ENCODE data around the gene PID1.

The PID1 gene, protein sequence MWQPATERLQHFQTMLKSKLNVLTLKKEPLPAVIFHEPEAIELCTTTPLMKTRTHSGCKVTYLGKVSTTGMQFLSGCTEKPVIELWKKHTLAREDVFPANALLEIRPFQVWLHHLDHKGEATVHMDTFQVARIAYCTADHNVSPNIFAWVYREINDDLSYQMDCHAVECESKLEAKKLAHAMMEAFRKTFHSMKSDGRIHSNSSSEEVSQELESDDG

GRCh38 chr2:229270551-229271410, at the start of gene PID1:
TSS of gene PID1 (minus strand) at chr2:229271287. CDS start at chr2:229271043, 244 bp downstream.
- no peak for DNase-seq

GRCh38 chr2:229319558-229319957, 48.5 kb upstream of the PID1 start:
- DNase-seq: no peak

DNA sequence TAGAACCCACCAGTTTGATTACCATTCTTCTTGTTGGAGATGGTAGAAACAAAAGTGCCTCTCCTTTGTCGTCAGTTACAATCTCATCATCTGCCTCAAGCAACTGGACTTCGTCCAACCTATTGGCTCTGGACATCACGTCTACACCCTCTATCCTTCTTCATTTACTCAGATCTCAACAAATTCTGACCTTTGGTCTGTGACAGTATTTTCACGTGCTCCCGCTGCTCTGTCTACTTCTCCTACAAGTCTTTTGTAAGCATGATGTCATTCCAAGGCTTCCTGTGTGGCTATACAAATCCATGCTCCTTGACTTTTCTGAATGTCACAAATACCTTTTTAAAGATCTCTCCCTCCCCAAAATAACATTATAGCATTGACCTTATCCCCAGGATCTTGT, 43.0 kb upstream of the PID1 start:
- no peak for DNase-seq

GRCh38 chr2:229313591-229313990, 42.5 kb upstream of the PID1 start:
- DNase-seq: no peak

GRCh38 chr2:229301237-229301636, 30.1 kb upstream of the PID1 start:
- no peak for DNase-seq

GRCh38 chr2:229300790-229301189, 29.7 kb upstream of the PID1 start:
- DNase-seq: no peak

- no peak for DNase-seq
Measured at GRCh38 chr2:229300371-229300770, 29.3 kb upstream of the PID1 start.

DNA sequence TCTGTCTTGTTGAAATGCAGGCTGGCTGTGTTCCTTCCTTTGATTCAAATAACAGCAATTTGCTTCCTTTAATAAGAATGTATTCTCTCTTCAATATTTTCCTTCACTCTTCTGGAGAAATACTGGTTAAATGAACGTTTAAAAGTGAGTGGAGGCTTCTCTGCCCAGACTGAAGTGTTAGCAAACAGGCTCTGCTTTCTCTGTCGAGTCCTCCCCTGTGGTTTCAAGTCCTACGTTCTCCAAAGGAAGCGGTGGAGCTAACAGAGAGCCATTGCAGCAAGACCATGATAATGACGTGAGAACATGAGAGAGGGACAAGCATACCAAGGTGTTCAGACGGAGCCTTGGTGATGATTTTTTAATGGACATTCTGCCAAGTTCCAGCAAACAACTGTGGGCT, 26.2 kb upstream of the PID1 start:
- DNase-seq: no peak

DNA sequence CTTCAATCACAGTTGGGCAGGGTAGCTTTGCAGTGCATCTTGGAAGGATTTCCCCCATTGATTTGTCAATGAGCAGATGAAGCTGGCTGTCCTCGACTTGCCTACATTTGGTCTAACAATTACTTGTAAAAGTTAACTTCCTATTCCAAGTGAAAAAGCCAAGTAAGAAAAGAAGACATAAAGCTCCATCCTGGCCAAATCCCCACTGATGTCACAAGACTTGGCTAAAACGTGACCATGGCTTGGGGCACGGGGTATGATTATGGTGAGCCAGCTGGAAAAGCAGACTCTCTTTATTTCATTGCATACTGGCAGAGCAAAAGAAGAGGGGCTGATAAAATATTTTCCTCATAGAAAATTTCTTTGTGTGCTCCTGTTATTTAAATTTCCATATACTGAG, 25.4 kb upstream of the PID1 start:
- no peak for DNase-seq

DNA sequence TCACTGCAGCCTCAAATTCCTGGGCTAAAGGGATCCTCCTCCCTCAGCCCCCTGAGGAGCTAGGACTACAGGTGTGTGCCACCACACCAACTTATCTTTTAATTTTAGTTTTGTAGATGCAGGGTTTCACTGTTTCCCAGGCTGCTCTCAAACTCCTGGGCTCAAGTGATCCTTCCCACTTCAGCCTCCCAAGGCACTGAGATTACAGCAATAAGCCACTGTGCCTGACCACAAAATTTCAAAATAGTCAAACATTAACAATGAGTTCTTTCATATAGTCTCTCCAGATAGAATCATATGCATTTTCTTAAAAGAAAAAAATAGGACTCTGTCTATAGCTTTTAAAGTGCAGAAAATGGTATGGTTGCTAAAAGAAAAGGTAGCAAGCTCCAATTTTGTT, 24.9 kb upstream of the PID1 start:
- no peak for DNase-seq

- DNase-seq: no peak
Measured at GRCh38 chr2:229287823-229288222, 16.7 kb upstream of the PID1 start.

DNA sequence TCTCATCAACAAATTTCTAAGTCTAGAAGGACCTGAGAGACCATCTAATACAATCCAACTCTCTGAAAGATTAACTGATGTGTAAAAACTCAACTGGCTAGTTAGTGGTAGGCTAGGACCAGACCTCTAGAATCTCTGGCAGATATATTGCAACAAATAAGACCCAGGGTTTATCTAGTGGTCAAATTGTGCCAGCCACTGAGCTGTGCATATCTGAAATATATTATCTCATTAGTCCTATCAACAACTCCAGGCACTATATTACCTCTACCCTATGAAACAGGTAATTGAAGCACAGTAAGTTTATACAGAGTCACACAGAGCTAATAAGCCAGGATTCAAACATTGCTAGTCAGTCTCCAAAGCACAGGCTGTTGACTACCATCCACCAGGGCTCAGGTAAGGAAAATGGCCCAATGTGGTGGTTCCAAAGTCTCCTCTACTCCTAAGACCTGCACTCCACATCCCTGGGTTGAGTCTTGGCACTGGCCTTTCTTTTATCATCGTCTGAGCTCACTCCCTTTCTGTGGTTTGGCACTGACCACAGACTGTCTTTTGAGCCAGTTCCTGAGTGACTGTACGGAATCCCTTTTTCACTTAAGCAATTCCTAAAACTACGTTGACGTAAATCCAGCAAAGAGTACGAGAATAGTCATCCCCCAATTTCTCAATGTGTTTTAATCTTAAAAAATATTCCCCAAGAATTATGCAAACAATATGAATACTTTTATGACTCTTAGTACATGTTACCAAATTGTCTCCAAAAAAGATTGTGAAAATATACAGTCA, 11.9 kb upstream of the PID1 start:
- no peak for DNase-seq

DNA sequence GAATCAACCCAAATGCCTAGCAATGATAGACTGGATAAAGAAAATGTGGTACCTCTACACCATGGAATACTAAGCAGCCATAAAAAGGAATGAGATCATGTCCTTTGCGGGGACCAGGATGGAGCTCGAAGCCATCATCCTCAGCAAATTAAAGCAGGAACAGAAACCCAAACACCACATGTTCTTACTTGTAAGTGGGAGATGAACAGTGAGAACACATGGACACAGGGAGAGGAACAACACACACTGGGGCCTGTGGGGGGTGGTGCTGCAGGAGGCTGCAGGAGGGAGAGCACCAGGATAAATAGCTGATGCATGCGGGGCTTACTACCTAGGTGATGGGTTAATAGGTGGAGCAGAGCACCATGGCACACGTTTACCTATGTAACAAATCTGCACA, 8.4 kb upstream of the PID1 start:
- DNase-seq: no peak

DNA sequence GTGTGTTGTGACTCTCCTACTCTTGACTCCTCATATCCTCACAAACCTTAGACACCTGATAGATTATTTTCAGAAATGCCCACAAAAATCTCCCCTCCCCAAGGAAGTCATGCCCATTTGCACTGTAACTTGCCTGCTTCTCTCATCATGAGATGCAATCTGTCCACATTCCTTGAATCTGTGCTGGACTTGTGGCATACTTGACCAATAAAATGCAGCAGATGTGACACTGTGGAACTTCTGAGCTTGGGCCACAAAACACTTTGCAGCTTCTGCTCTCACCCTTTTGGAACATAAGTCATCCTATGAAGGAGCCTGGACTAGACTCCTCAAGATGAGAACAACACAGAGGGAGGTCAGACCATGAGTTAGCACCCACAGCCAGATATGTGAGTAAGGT, 4.4 kb upstream of the PID1 start:
- no peak for DNase-seq

DNA sequence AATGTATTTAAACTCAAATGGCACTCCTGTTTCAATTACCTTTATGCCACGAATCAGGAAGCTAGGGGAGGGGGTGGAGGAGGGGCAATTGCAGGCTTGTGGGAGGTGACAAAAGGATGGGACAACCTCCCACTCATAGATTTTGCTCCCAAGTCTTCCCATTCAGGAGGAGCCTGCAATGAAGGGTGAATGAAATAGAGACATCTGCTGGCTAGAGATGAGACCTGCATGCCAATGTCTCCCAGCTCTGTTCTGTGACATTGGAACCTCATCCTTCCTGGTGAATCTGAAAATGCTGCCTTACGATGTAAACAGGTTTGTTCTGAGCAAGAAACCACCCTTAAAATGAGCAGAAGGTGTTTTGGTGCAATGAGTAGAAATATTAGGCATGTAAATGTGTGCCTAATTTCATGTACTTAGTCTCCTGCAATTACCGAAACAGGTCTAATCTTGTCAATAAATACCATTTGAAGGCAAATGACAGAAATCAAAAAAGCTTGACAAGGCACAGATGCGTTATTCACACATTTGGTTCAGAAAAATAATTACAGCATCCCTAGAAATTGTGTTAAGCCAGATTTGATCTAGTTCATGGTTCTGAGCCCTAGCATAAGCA, 2.7 kb upstream of the PID1 start:
- DNase-seq: peak; percentile 16

- no peak for DNase-seq
Measured at GRCh38 chr2:229273006-229273722, 2.1 kb upstream of the PID1 start.

DNA sequence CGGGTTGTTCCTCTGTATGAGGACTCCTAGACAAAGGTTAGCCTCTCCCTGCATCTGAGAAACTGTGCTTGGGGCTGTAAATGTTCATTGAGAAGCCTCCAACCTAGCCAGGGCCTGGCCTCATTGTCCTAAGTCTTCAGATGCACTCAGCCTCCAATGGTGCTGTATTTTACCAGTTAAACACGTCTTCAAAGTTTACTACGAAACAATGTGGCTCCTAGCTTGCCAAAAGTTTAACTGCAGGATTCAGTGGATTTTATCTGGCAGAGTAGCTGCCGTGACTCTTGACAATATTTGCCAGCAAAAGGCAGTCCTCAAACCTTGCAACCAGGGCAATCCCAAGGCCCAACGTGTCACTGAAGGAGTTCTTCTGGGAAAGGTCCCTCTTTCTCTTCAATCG, 1.1 kb downstream of the PID1 start:
- no peak for DNase-seq

DNA sequence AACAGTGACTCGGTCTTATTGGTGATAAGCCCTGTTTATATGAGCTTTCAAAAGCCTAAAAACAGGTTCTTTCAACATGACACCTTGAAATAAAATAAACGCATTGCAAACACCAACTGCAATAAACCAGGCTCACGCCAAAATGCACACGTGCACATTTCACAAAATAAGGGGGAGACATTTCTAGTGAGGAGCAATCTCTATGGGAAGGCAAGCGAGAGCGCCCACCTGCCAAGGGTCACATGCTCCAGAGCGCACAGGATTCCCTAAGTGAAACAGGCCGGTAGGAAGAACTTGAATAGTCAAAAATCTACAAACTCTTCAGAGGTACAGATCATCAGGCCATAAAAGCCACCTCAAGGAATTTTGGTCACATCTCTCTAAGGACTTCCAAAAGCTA, 1.9 kb downstream of the PID1 start:
- DNase-seq: no peak

DNA sequence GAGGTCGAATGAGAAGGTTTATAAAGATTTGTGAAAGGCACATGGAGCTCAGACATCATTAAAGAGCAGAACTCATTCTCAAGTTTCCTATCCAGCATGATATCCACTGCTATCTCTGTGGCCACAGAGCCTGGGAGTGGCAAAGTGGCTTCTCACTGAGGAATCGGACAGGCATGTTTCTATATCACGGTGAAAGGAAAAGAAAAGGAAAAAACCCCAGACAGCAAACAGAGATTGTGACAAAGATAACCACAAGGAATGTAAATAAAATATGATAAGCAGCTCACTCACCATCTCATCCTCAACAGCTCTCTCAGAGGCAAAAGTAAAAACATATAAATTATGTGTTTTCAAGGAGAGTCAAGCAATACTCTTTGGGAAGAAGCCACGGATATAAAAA, 2.5 kb downstream of the PID1 start:
- DNase-seq: no peak

DNA sequence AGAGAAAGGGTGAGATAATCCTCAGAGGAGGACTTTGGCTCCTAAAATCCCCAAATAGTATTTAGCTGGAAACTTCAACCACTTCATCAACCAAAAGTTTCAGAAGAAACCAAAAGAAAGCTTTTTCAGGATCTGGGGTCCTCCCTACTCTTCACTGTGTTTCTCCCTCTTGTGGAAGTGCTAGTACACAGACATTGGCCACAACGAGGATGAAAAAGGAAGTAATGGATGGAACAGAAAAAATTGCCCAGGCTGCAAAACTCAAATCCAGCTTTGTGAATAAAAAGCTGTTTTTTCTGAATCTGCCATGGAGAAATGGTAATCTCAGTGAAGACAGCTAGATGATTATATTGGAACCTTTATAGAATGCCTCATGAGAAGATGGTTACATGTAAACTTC, 4.0 kb downstream of the PID1 start:
- no peak for DNase-seq

DNA sequence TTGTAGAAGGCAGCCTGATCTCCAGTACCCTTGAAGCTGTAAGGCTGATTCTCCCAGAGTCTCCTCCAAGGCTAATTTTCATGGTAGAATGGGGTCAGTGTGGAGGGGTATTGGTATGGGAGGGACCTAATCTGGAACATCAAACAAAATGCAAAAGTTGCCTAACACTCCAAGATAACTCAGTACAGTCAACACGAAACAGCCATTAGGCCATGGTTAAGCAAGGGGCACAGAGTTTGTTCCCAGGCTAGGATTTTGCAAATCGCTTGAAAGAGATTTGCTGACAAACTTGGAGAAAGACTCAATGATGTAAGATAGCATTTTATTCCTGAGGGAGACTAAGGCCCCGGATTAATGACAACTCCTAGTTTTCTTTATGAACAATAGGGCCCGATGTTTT, 5.4 kb downstream of the PID1 start:
- DNase-seq: no peak

DNA sequence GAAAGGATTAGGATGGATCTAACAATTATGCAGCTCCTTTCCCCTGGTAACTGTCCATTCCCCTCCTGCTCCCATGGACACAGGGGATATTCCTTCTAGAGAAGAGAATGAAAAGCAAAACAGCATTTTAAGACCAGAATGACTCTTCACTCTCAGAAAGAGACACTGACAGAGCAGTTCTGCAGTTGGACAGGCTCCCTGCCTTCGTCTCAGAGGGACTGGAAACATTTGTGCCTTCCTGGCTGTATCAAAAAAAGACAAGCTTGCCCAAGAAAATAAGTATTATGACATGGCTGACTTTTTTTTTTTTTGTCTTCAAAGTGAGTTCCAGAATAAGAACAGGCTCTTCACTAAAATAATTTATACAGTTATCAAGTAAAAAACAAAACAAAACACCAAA, 9.5 kb downstream of the PID1 start:
- DNase-seq: no peak

- no peak for DNase-seq
Measured at GRCh38 chr2:229261076-229261475, 10.0 kb downstream of the PID1 start.

Data from DMS 273 treated with DMSO at 0.1 percent for 48 hours (cell line).